ENCODE data around the gene ZNF263. TPM values are rescaled to one million over a fixed set of nuclear protein-coding genes. Genes with fewer than 3 reads are reported as not detected.

Gene ZNF263
- total RNA-seq, 1 donor from 2014 or later = 34.7 TPM

GRCh38 chr16:3234857-3235561 lies 48.3 kb upstream of the ZNF263 start, which contains the start of gene ZNF200:
Gene ZNF200, minus strand, starts transcription at chr16:3235158. Its CDS starts 1,403 bp downstream, at chr16:3233755.
- Mint-ChIP-seq H3K4me1 (ENCODE audit: low read depth, unreplicated experiment) (peaks cover 9% of the 10 kb centered on the region), H3K4me3 (ENCODE audit: unreplicated experiment) (peak within 1 kb of the TSS; percentile 92), H3K36me3 (ENCODE audit: low read depth, unreplicated experiment) (peaks cover 35% of the 10 kb centered on the region), H3K27me3 (ENCODE audit: low read depth, unreplicated experiment) (no peaks in the 10 kb centered on the region), H3K27ac (ENCODE audit: unreplicated experiment) (peak within 1 kb of the TSS; percentile 96), H3K9me3 (ENCODE audit: unreplicated experiment) (peaks cover 12% of the 10 kb centered on the region)
- Histone ChIP-seq H3K4me2 (ENCODE audit: low read length) (peak within 1 kb of the TSS; percentile 95), H3K4me3 (ENCODE audit: insufficient read depth, low read depth, low read length) (peak within 1 kb of the TSS; percentile 97), H3K79me2 (ENCODE audit: insufficient read depth, low read length) (peaks cover 21% of the 10 kb centered on the region), H4K20me1 (ENCODE audit: insufficient read depth, low read length) (peaks cover 5% of the 10 kb centered on the region), H3K4me1 (ENCODE audit: insufficient read depth, low read length) (peaks cover 8% of the 10 kb centered on the region), H3K36me3 (ENCODE audit: insufficient read depth, low read length) (peaks cover 22% of the 10 kb centered on the region), H3K9ac (ENCODE audit: low read length) (peak within 1 kb of the TSS; percentile 91), H3K9me3 (ENCODE audit: insufficient read depth, low read depth, low read length) (no peaks in the 10 kb centered on the region), H2AFZ (ENCODE audit: low read depth, low read length) (peak within 1 kb of the TSS; percentile 100), H3K27ac (ENCODE audit: low read depth, low read length) (peak within 1 kb of the TSS; percentile 97), H3K27me3 (ENCODE audit: insufficient read depth, low read length) (no peaks in the 10 kb centered on the region)
- FAIRE-seq = no peak
- DNase-seq (ENCODE audit: low read depth) = peak; percentile 92
- no peak for TF ChIP-seq EZH2 (IDR thresholded peaks at IDR 0.05; ENCODE audit: insufficient read depth, low read length)
- no peak for TF ChIP-seq CTCF (IDR thresholded peaks at IDR 0.05; ENCODE audit: insufficient read depth, low read depth, low read length)

GRCh38 chr16:3235856-3236669 lies 47.2 kb upstream of the ZNF263 start:
- Mint-ChIP-seq H3K27ac (ENCODE audit: unreplicated experiment) (no peak overlapping the region), H3K36me3 (ENCODE audit: low read depth, unreplicated experiment) (peaks cover 24% of the 10 kb centered on the region), H3K9me3 (ENCODE audit: unreplicated experiment) (peaks cover 6% of the 10 kb centered on the region), H3K4me3 (ENCODE audit: unreplicated experiment) (peak overlapping the region; percentile 82), H3K27me3 (ENCODE audit: low read depth, unreplicated experiment) (no peaks in the 10 kb centered on the region), H3K4me1 (ENCODE audit: low read depth, unreplicated experiment) (peaks cover 9% of the 10 kb centered on the region)
- H3K4me3 ChIP-seq (ENCODE audit: insufficient read depth, low read depth, low read length) = no peak overlapping the region
- no peak for DNase-seq (ENCODE audit: low read depth)
- TF ChIP-seq EZH2 (IDR thresholded peaks at IDR 0.05; ENCODE audit: insufficient read depth, low read length) = no peak
- TF ChIP-seq CTCF (IDR thresholded peaks at IDR 0.05; ENCODE audit: insufficient read depth, low read depth, low read length) = no peak
- no peaks in the 10 kb centered on the region for H3K27me3 ChIP-seq (ENCODE audit: insufficient read depth, low read length)
- no peak for FAIRE-seq
- no peak overlapping the region for H3K27ac ChIP-seq (ENCODE audit: low read depth, low read length)
- H3K4me1 ChIP-seq (ENCODE audit: insufficient read depth, low read length) = peaks cover 8% of the 10 kb centered on the region
- no peak overlapping the region for H3K4me2 ChIP-seq (ENCODE audit: low read length)
- H3K9me3 ChIP-seq (ENCODE audit: insufficient read depth, low read depth, low read length) = no peaks in the 10 kb centered on the region
- peaks cover 15% of the 10 kb centered on the region for H3K36me3 ChIP-seq (ENCODE audit: insufficient read depth, low read length)
- H2AFZ ChIP-seq (ENCODE audit: low read depth, low read length) = no peak overlapping the region
- peaks cover 5% of the 10 kb centered on the region for H4K20me1 ChIP-seq (ENCODE audit: insufficient read depth, low read length)
- H3K79me2 ChIP-seq (ENCODE audit: insufficient read depth, low read length) = peaks cover 21% of the 10 kb centered on the region
- H3K9ac ChIP-seq (ENCODE audit: low read length) = no peak overlapping the region

Measured in astrocyte (in vitro differentiated cells and primary cell).